Rectal smooth muscle tissue (tissue), 1 donor: ENCODE data around the gene PRSS8.

Source experiments
- H3K27ac ChIP-seq: one replicate; pipeline ENCODE4 v1.7.0; 2013; ENCODE audit warnings: low read depth, low read length, inconsistent platforms
- H3K27me3 ChIP-seq: one replicate; pipeline ENCODE4 v1.7.0; 2013; ENCODE audit warnings: low read length; ENCODE audit not compliant: control insufficient read depth, insufficient read depth
- H3K36me3 ChIP-seq: one replicate; pipeline ENCODE4 v1.7.0; 2013; ENCODE audit warnings: low read length; ENCODE audit not compliant: control insufficient read depth, insufficient read depth
- H3K4me1 ChIP-seq: one replicate; pipeline ENCODE4 v1.7.0; 2013; ENCODE audit warnings: low read length; ENCODE audit not compliant: control insufficient read depth, insufficient read depth
- H3K4me3 ChIP-seq: one replicate; pipeline ENCODE4 v1.7.0; 2013; ENCODE audit warnings: low read length
- H3K9ac ChIP-seq: one replicate; pipeline ENCODE4 v1.7.0; 2013; ENCODE audit warnings: low read length

The PRSS8 gene

DNA sequence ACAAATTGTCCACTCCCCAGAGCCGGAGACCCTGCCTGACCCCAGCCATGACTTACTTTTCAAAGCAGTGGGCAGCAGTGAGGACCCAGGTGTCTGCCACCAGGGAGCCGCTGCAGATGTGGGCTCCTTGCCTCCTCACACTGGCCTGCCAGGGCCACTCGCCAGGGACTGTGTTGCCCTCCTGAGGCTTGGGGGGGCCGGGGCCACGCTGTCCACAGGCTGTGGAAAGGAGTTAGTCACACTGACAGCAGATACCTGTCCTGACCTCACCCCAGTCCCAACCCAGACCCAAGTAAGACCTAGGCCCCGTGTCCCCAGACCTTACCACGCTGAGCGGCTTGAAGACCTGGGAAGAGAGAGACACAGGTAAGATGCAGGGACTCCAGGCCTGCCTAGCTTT is 48.0 kb downstream of the PRSS8 start:
- H3K4me3 ChIP-seq, result no peak overlapping the region
- H3K4me1 ChIP-seq, result no peaks in the 10 kb centered on the region
- no peak overlapping the region for H3K27ac ChIP-seq
- no peaks in the 10 kb centered on the region for H3K27me3 ChIP-seq
- peaks cover 14% of the 10 kb centered on the region for H3K36me3 ChIP-seq
- no peak overlapping the region for H3K9ac ChIP-seq

DNA sequence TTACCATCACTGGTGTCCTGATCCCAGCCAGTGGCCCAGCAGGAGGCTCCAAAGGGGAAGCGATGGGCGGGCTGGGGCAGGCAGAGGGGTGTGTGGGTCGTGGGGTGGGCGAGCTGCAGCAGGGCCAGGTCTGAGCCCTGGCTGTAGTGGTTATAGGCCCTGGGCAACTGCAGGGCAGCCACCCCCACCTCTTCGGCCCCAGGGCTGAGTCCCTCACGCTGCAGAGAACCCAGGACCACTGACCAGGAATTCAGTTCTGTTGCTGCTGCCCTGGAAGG is 49.0 kb downstream of the PRSS8 start:
- no peak overlapping the region for H3K4me3 ChIP-seq
- peaks cover 14% of the 10 kb centered on the region for H3K36me3 ChIP-seq
- no peak overlapping the region for H3K9ac ChIP-seq
- H3K27ac ChIP-seq, result no peak overlapping the region
- no peaks in the 10 kb centered on the region for H3K4me1 ChIP-seq
- H3K27me3 ChIP-seq, result no peaks in the 10 kb centered on the region

DNA sequence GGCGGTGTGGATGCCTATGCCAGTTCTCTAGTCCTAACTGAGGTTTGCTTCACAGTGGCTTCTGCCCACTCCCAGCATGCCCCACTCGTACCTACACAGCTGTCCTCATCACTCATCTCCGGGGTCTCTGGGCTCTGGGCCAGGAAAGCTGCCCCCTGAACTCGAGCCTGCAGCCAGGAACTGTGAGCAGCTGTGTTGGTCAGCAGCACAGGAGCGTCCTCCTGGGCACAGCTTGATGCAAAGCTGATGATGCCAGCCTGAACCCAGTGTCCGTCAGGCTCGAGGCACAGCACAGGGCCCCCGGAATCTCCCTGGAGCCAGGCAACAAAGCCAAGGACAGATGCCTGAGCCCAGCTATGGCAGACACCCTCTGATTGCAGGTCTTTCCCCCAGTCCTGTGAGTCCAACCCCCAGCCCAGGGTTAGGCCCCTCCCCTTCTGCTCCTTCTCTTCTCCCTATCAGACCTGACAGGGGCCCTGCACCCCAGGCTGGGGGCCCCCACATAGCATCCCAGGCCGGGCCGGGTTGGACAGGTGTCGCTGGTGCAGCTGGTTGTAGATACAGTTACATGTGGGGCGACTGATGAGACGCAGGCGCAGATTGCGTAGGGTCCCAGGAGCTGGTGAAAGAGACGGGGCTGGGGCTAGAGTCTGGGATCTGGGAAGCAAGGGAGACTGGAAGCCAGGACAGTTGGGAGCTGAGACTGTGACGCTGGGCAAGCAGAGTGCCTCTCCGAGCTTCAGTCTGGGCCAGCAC is 49.5 kb downstream of the PRSS8 start:
- Histone ChIP-seq H3K4me1 (no peaks in the 10 kb centered on the region), H3K4me3 (no peak overlapping the region), H3K27me3 (no peaks in the 10 kb centered on the region), H3K27ac (no peak overlapping the region), H3K9ac (no peak overlapping the region), H3K36me3 (peaks cover 15% of the 10 kb centered on the region)

DNA sequence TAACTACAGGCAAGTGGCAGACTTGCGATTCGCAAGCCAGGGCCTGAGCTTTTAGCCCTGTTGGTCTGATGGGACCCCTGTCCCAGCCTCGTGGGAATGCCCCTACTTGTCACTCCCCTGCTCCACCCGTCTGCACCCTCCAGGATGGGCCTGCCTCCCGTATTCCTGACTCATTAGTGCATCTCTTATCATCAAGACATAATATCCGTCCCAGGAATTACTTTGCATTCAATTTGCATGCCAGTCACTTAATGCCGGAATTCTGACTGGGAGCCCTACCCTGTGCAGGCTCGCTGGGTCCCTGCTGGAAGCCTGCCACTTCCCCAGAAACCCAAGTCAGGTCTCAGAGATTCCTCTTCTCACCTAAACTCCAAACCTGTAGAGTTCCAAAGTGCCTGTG is 50.1 kb downstream of the PRSS8 start:
- Histone ChIP-seq H3K27ac (no peak overlapping the region), H3K9ac (no peak overlapping the region), H3K4me1 (no peaks in the 10 kb centered on the region), H3K4me3 (no peak overlapping the region), H3K36me3 (peaks cover 16% of the 10 kb centered on the region), H3K27me3 (no peaks in the 10 kb centered on the region)

DNA sequence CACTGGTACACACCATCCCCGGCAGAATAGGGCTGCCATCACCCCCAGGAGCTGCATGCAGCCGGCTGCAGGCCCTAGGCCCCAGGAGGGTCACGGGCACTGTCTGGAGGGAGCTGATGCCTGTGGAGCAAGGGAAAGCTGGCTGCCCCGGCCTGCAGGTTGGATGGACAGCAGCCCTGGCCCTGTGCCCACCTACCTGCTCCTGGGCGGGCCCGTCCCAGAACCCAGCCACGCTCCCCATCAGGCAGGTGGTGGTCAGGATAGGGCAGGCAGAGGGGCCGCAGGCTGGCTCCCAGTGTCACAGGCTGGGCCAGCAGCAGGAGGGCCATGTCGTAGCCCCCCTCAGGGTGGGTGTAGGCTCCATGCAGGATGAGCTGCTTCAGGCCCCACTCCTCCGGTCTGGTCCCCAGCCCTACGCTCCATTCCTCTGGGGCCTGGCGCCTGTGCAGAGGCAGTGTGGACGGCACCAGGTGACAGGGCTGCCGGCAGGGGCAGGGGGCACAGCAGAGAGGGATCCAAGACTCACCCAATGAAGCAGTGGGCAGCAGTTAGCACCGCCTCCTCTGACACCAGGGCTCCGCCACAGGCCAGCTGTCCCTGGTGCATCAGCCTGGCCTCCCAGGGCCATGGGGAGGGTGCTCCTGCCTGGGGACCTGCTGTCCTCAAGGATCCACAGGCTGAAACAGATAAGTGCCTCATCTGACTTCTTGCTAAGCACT is 50.8 kb downstream of the PRSS8 start:
- H3K4me1 ChIP-seq, result no peaks in the 10 kb centered on the region
- no peak overlapping the region for H3K27ac ChIP-seq
- peaks cover 21% of the 10 kb centered on the region for H3K36me3 ChIP-seq

DNA sequence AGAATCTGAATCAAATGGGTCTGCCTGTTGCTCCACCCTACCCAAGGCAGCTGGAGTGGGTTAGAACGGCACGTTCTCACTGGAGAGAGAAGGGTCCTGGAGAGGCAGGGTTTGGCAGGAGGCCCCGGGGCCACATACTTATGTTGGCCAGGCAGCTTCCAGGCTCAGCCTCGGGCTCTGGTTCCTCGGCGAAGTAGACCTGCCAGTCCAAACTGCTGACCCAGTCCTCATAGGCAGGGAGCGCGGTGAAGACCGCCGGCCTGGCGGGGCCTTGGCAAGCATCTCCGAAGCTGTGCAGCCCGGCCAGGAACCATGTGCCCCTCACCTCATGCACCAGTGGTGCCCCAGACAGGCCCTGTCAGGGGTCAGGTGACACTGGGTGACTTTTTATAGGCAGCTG is 51.5 kb downstream of the PRSS8 start:
- no peaks in the 10 kb centered on the region for H3K4me1 ChIP-seq
- no peaks in the 10 kb centered on the region for H3K27me3 ChIP-seq
- no peak overlapping the region for H3K27ac ChIP-seq
- no peak overlapping the region for H3K4me3 ChIP-seq
- H3K36me3 ChIP-seq, result peaks cover 28% of the 10 kb centered on the region
- H3K9ac ChIP-seq, result no peak overlapping the region

More for the DNA sequence above, 50.8 kb downstream of the PRSS8 start:
- no peak overlapping the region for H3K9ac ChIP-seq
- no peaks in the 10 kb centered on the region for H3K27me3 ChIP-seq
- H3K4me3 ChIP-seq, result no peak overlapping the region

DNA sequence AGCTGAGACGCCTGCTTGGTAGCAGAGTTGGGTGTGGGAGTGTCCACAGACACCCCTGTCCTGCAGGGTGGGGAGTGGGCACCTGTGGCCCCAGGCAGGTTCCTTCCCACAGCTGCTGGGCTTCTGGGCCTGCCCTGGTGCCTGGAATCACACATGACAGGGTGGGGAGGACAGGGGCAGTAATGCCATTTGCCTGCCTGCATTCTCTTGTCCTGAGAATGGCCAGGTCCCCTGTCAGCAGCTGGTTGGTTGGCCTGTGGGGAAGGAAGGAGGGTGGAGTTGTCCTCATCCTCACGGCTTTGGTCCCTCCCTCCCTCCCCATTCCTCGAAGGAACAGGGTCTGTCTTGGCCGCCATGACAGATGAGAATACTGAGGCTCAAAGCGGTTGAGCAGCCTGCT is 52.0 kb downstream of the PRSS8 start:
- H3K27ac ChIP-seq, result no peak overlapping the region
- no peaks in the 10 kb centered on the region for H3K27me3 ChIP-seq
- no peak overlapping the region for H3K4me3 ChIP-seq
- no peak overlapping the region for H3K9ac ChIP-seq
- peaks cover 33% of the 10 kb centered on the region for H3K36me3 ChIP-seq
- no peaks in the 10 kb centered on the region for H3K4me1 ChIP-seq

DNA sequence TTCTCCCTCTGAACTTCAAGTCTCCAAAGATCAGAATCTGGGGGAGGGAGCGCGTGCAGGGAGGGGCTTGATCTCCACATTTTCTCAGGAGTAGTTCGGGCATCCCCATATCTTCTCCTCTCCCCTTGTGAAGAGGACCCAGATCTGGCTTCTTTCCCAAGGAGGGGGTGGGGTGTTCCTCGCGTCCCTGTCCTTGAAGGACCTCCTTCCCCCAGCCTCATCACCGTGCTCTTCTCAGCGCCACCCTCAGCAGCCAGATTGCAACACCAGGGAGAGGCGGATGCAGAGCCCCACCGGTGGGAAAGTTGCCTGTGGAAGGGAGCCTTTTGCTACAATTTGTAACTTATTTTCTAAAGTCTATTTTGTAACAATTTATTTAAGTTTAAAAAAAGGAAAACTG is 52.4 kb downstream of the PRSS8 start:
- Histone ChIP-seq H3K4me1 (no peaks in the 10 kb centered on the region), H3K36me3 (peaks cover 37% of the 10 kb centered on the region), H3K4me3 (no peak overlapping the region), H3K9ac (no peak overlapping the region), H3K27me3 (no peaks in the 10 kb centered on the region), H3K27ac (no peak overlapping the region)

DNA sequence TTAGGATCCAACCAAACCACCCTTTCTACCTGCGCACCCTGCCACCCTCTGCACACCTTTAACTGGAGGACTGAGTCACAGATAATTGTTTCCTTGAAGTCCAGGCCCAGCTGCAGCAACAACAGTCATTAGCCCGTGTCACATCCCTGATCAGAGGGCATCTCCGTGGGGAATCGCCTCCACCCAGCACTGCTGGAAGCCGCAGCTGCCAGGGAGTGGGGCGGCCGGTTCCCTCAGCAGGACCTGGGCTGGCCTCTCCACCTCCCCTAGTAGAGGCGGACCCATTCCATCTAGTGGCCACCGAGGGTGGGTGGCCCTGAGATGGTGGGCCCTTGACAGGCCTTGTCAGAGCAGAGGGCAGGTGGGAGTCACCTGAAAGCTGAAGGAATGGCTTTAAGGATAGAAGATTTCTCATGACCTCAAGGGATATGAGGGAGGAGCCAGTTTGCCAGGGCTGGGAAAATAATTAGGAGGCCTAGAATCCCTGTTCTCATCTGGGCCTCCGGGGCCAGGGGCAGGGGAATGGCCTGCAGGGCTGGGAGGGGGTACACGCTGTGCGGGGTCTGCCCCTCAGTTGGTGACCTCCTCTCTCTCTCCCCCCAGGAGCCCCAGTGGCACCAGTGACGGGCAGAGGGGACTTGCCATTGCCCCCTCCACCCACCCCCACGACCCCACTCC is 53.0 kb downstream of the PRSS8 start:
- H3K27ac ChIP-seq, result no peak overlapping the region
- H3K4me1 ChIP-seq, result no peaks in the 10 kb centered on the region
- peaks cover 43% of the 10 kb centered on the region for H3K36me3 ChIP-seq
- H3K27me3 ChIP-seq, result no peaks in the 10 kb centered on the region
- H3K4me3 ChIP-seq, result no peak overlapping the region
- H3K9ac ChIP-seq, result no peak overlapping the region
